Fibroblast of skin of left biceps (primary cell): ENCODE results near the gene MAP3K8.

Source experiments
- DNase-seq, 2 experiments: peaks; one replicate each; pipeline ENCODE4 v3.0.0-alpha.2; 2013; ENCODE audit warnings: low read depth in 2 of 2

MAP3K8 gene

DNA sequence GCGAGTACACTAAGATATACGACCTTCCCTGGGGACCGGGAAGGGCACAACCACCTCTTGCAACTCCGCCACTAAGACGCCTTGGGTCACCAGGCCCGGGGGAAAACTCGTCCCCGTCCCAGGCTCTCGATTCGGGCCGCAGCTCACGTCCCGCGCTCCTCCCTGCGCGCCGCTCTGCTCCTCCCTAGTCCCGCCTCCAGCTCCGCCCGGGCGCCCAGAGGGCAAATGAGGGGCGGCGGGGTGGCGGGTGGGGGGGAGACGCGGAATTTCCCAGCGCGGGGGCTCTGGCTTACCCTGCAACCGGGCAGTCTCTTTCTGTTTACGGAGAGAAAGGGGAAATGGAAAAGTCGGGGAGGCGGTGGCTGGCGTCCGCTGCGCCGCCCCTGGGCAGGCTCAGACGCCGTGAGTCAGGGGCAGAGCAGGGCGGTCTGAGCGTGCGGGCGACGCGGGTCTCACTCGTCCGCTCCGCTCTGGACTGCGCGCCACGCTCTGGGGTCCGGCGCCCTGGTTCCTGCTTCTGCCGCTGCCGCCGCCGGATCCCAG, at the start of gene MAP3K8:
Gene MAP3K8 (plus strand): TSS at position 455 of the 543 bp plus-strand sequence. CDS start 4,755 bp downstream, outside the sequence.
- DNase-seq, result peak; percentile 76

DNA sequence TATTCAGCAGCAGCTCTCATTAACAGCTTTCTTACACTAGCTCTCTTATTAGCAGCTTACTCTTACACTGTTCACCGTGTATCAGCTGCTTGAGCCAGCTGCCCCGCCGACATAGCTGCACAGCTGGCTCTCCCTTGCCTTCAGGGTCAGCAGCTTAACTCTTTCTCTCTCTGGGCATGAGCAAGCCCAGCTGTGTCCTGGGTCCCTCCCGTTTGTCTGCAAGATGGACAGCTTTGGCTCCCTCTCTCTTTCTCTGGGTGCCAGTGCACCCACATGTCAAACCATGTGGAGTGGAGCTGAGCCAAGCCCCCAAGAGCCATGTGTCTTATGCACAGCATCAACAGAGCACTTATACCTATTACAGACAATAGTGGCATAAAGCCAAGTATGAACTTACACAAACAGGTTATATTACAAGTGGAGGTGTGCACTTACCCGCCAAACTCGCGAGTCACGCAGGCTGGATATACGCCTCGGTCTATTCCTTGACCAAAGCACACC, 49.2 kb upstream of the MAP3K8 start:
- DNase-seq, result no peak

DNA sequence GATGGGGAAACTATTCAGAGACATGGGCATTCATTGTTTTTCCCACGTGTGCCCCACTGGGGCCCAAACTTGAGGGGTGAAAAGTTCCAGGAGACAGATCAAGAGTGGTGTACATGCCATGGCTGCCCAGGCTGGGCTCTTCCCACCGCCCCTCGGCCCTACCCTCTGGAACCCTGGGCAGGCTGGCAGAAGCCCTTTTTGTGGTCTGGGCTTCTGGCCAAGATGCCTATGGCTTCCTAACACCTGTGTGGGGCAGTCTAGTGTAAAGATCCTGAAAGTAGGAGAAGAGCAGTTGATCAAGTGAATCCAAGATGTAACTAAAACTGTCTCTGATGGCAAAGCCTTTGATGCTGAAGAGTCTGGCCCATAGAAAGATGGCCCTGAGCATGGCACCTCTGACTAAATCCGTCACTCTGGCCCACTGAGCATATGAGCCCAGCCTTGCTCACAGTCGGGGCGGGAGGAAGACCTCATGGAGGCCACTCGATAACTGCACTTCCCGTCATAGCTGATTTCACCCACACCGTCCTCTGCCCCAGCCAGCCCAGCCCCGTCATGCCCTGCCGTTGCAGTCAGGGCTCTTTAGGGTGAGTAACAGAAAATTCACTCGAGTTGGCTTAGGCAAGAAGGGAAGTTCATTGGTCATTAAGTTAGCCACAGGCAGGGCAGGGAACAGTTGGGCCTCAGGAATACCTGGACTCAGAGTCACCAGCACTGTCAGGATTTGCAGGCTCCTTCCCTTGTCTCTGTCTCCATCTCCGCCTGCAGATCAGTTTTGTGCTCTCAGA, 47.0 kb upstream of the MAP3K8 start:
- no peak for DNase-seq

DNA sequence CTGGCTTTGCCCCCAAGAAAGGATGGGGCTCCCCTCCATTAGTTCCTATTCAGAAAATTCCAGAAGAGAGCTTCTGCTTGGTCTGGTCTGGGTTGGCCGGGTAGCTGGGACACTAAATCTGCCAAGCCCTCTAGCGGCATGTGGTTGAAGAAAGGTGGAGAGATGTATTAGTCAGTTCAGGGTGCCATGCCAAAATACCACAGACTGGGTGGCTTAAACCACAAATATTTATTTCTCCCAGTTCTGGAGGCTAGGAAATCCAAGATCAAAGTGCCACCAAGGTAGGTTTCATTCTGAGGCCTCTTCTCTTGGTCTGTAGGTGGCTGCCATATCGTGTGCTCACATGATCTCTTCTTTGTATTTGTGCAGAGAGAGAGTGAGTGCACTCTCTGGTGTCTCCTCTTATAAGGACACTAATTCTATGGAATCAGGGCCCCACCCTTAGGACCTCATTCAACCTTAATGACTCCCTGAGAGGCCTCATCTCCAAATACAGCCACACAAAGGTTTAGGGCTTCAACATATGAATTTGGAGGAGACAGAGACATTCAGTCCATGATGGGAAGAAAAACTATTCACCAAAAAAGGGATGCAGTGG, 46.2 kb upstream of the MAP3K8 start:
- no peak for DNase-seq

DNA sequence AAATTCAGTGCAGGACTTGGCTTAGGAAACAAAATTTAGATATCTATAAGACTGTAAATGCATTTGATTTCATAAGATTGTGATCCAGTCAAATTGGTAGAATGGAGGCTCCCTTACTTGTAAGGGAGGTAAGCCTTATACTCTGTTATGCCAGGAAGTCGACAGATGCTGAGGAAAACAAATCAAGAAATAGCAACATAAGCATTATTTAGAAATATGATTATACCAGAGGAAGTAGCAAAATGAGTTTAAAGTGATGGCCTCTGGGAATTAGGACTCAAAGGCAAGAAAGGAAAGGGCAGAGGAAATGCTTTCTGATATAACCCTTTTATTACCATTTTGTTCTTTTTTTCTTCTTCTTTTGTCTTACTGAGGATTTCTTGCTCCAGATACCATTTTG, 44.4 kb upstream of the MAP3K8 start:
- no peak for DNase-seq

DNA sequence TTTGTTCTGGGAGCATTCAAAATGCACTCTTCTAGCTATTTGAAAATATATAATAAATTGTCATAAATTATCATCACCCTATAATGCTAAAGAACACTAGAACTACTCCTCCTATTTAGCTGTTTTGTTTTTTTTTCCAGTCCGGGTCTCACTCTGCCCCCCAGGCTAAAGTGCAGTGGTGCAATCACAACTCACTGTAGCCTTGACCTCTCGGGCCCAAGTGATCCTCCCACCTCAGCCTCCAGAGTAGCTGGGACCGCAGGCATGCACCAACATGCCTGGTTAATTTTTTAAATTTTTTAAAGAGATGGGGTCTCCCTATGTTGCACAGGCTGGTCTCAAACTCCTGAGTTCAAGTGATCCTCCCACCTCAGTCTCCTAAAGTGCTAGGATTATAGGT, 43.8 kb upstream of the MAP3K8 start:
- no peak for DNase-seq

DNA sequence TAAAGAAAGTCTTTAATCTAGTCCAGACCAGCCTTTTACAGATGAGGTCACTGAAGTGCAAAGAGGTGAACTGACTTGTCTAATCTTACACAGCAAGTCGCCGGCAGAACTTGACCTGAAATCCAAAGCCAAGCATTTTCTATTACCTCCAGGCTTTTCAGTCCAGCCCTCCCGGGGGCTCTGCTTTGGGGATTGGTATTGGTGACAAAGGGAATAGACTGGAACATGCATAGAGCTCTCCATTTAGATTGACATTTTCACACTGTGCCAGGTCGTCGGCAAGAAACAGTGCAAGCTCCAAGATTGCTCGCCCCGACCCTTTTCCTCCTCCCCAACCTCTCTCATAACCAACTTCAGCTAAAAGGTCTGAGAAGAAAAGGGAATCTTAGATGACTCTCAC, 42.7 kb upstream of the MAP3K8 start:
- DNase-seq, result no peak

DNA sequence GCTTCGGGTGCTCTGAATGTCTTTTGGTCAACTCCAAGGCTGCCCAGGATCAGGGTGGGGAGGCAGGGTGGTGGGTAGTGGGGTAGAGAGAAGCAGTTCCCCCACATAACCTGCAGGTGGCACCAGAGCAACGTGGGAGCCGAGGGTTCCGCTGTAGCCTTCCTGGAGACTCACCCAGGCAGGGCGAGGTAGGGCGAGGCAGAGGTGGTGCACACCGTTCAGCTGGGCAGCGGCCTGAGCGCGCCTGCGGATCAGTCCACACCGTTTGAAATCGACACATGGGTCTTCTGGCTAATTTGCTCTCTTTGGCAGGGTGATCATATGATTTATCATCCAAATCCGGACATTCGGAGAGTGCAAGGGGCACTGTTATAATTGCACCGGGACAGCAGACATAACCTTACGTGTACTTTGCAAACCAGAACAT, 41.4 kb upstream of the MAP3K8 start:
- DNase-seq, result no peak

DNA sequence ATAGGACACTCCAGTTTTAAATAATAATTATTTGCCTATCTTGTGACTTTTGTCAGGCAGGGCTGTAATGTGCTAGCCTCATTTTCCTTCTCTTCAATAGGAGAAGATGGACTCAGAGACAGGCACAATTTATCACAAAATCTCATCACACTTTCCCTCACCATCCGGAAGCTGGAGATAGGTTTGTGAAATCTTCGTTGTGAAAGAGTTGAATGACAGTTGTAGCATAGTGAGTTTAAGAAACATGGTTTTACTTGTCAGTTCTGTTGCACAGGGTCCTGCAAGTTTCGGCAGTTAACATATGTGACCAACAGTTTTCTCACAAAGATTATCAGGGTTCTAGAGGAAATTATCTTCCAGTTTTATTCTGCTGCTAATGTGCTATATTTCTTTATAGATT, 37.7 kb upstream of the MAP3K8 start:
- no peak for DNase-seq

DNA sequence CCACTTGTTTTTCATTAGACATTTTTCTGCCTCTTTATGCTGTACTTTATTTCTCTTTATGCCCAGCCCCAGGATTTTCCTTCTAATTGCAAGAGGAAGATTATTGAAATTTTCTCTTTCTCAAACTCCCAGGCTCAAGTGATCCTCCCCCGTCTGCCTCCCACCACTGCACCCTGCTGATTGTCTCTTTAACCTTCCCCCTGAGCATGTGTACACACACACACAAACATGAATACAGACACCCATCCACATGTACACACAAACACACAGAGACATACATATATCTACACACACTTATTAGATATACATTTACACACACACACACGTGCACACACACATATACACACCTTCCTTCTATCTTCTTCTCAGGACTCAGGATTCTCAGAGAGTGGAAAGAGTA, 37.3 kb upstream of the MAP3K8 start:
- no peak for DNase-seq

DNA sequence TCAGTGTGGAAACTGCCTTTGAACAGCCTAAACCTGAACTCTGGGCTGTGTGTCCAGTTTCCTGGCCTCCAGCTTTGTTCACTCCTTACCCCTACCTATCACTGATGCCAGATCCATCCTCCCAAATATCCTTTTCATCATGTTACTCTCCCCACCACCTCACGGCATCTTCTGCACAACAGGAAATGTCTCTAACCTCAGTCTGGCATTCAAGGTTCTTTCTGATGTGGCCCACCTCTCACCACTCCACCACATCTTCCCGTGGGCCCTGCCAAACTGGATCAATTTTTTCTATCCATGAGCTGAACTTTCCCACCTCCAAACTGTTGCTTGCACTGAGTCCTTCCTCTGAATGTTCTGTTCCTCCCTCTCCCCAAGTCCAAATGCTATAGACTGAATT, 35.8 kb upstream of the MAP3K8 start:
- no peak for DNase-seq

DNA sequence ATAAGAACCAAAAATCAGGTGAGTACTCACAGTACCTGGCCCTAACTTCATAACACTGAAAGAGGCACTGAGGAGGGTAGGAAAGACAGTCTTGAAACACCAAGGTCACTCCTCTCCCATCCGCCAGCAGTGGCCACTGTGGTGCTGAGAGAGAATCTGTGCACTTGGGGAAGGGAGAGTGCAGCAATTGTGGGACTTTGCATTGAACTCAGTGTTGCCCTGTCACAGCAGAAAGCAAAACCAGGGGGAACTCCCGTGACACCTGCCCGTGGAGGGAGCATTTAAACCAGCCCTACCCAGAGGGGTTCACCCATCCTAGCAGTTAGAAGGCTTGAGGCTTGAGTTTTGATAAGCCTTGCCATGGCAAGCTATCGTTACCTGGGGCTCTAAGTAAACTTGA, 35.2 kb upstream of the MAP3K8 start:
- DNase-seq, result no peak

DNA sequence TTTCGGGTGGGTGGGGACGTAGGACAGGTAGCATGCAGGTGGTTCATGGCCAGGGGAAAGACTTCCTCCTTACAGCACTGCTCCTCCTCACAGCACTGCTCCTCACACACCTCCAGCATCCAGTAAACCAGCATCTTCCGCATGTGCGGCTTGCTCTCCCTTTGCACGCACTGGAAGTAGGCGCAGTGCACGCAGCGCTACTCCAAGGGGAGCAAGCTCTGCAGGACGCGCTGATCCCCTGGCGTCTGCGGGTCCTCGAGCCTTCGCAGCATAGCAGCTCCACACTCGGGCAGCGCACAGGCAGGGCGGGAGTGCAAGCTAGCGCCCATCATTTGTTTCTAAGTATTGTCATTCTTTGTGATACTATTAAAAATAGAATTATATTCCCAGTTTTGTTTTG, 30.5 kb upstream of the MAP3K8 start:
- no peak for DNase-seq

DNA sequence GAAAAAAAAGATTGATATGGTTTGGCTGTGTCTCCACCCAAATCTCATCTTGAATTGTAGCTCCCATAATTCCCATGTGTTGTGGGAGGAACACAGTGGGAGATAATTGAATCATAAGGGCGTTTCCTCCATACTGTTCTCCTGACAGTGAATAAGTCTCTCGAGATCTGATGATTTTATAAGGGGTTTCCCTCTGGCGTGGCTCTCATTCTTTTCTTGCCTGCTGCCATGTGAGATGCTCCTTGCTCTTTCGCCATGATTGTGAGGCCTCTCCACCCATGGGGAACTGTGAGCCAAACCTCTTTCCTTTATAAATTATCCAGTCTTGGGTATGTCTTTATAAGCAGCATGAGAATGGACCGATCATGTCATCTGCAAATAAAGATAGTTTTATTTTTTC, 29.4 kb upstream of the MAP3K8 start:
- DNase-seq, result no peak

DNA sequence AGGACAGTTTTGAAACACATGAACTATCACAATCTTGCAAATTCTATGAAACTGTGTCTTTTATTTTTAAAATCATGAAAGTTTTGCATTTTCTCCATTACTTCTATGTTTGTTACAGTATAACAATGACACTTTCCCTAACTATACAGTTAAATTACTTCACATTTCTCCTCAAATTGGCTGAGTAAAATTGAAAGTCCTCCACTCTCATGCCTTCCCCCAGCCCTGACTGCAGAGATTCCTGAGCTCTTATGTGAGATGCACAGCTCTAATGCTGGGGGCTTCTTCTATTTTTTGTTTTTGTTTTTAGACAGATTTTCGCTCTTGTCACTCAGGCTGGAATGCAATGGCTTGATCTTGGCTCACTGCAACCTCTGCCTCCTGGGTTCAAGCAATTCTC, 22.7 kb upstream of the MAP3K8 start:
- DNase-seq, result no peak

DNA sequence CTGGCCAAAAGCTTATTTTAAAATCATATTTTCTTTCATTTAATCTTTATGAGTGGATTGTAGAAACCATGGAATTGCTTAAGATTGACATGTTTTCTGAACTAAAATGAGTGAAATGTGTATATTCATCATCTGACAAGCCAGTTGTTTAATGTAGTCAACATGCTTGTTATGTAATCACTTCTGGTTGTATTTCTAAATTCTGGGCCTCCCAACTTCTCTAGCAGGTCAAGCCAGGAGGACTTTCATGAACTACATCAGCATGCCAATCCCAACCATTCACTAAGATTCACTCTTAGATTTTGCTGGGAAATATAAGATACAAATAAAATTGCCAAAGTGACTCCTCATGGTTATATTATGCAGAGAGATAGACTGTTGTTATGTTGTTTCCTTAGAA, 21.1 kb upstream of the MAP3K8 start:
- no peak for DNase-seq

DNA sequence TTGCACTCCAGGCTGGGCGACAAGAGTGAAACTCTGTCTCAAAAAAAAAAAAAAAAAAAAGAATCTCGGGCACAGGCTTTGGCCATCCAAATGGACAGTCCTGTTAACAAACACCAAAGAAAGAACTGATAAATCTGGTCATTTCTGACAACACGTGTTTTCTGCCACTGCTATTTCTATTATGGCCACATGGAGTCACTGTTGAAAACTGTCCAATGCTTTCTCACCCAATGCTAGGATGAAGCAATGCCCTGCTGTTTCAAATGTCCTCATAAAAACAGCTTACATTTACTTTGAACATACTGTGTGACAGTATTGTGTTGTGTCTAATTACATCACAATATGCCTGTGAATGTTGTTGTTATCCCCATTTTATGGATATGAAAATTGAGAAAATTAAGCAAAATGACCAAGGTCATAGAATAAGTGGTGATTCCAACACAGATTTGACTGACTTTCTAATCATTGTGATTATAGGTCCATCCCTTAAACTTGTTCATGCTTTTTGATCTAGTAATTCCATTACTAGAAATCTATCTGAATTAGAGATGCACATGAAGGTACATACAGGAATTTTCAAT, 19.9 kb upstream of the MAP3K8 start:
- DNase-seq, result no peak

DNA sequence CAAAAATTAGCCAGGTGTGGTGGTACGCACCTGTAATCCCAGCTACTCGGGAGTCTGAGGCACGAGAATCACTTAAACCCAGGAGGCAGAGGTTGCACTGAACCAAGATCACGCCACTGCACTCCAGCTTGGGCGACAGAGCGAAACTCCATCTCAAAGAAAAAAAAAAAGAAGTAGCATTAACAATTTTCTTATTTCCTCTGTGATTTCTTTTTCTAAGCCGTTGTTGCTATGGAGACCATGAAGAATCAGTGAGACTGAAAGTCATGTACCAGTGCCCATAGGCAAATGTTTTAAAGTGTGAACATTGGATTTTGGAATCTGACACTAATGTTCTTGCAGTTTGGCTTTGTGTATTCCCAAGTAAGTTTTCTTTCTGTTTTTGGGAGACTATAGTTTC, 18.4 kb upstream of the MAP3K8 start:
- DNase-seq, result no peak

DNA sequence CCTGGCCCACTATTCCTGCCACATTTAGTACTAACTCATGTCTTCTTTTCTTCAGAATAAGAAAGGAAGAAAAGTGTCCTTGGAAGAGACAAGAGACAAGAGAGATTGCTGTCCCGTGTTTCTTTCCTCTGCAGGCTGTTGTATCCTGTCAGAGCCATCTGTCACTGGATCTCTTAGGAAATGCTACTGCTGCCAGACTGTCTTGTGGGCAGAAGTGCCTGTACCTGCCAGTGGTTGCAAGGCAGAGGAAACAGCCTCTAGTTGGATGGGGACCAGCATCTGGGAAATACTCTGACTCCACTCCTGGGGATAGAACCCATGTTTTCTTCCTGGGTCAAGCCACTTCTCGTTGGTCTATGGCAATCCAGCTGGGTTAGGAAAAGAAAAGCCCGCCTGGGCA, 16.7 kb upstream of the MAP3K8 start:
- no peak for DNase-seq

DNA sequence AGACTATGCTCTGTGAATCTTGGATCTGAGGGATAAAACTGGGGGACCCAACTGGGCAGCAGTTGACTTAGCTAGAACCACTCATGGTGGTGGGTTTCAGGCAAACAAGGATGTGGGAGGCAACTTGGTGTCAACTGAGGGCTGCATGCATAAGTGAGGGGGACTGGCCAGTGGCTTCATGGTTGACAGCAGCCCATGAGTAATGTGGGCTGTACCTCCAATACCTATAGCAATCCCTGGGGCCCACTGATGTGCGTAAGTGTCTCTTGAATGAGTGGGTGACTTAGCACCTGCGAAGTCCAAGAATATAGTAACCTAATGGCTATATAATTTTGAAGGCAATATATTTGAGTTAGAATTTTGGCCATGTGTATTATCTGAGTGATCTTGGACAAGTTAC, 13.7 kb upstream of the MAP3K8 start:
- DNase-seq, result no peak

DNA sequence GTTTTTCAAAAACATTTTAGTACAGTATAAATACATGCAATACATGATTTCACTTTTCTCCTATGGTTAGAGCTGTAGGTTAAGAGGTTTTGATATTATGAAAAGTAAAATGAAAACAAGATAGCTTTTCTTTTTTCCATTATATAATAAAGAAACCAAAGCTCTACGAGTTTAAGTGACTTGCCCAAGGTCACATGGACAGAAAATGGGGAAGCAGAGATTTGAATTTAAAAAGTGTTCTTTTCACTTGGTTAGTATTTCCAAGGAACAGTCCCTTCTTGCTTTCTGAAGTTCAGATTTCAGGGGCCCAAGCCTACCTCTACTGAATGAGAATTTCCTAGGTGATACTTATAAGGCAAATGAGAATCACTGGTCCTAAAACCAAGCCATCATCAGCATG, 13.2 kb upstream of the MAP3K8 start:
- DNase-seq, result no peak

DNA sequence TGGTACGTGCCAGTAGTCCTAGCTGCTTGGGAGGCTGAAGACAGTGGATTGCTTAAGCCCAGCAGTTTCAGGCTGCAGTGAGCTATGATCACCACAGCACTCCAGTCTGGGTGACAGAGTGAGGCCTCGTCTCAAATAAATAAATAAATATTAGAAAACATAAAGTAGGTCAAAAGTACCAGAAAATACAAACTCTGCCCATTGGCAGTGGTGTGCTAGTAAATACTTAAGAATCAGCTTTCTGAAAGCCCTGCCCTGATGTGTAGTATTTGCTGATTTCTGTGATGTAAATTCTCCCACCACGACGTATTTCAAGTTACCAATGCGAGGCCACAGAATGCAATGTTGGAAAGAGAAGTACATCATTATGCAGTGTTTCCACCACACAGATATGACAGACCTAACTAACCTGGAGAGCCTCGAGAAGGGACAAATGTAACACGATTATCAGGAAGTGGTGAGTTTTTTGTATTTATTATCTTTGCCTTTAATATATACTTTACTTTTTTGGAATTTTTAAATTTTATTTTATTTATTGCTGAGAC, 11.8 kb upstream of the MAP3K8 start:
- no peak for DNase-seq
